ENCODE measurements around the gene USP10.

USP10 gene

GRCh38 chr16:84732674-84733352, 33.0 kb downstream of the USP10 start:
- no peak overlapping the region for H3K4me3 ChIP-seq (ENCODE audit: low read depth, low read length)
- no peak for TF ChIP-seq CTCF (IDR thresholded peaks at IDR 0.05; ENCODE audit: insufficient read depth, low read length, missing control alignments)
- DNase-seq (ENCODE audit: low read depth, low spot score) = no peak
- ChIA-PET CTCF (interaction anchor here (0.9 to 34.5 kb wide), 6 partner anchors 14 to 238 kb away, joined by 3 to 665 read pairs (median 11); partner anchors contain the start of gene COTL1), POLR2A (no interaction called here)

GRCh38 chr16:84735849-84736586, 36.2 kb downstream of the USP10 start:
- no peak for TF ChIP-seq CTCF (IDR thresholded peaks at IDR 0.05; ENCODE audit: insufficient read depth, low read length, missing control alignments)
- POLR2A ChIA-PET = no interaction called here
- CTCF ChIA-PET = interaction anchor here (0.7 to 34.5 kb wide), 13 partner anchors 10 to 234 kb away, joined by 3 to 665 read pairs (median 8); no protein-coding TSS in a partner anchor
- DNase-seq (ENCODE audit: low read depth, low spot score) = no peak
- H3K4me3 ChIP-seq (ENCODE audit: low read depth, low read length) = no peak overlapping the region

GRCh38 chr16:84737192-84738011, 37.6 kb downstream of the USP10 start:
- TF ChIP-seq CTCF (IDR thresholded peaks at IDR 0.05; ENCODE audit: insufficient read depth, low read length, missing control alignments) = no peak
- DNase-seq (ENCODE audit: low read depth, low spot score) = no peak
- ChIA-PET POLR2A (no interaction called here), CTCF (interaction anchor here (0.8 to 34.5 kb wide), 31 partner anchors 10 to 273 kb away, joined by 3 to 665 read pairs (median 9); partner anchors contain the start of gene KLHL36)
- H3K4me3 ChIP-seq (ENCODE audit: low read depth, low read length) = no peak overlapping the region

- DNase-seq (ENCODE audit: low read depth, low spot score) = no peak
Measured at GRCh38 chr16:84738255-84739038, 38.6 kb downstream of the USP10 start.

More at GRCh38 chr16:84738255-84739038, 38.6 kb downstream of the USP10 start:
- ChIA-PET POLR2A (interaction anchor here (0.6 to 0.7 kb wide), 2 partner anchors 15 to 235 kb away, joined by 3 read pairs; no protein-coding TSS in a partner anchor), CTCF (interaction anchor here (0.6 to 34.5 kb wide), 48 partner anchors 9 to 272 kb away, joined by 3 to 665 read pairs (median 6); partner anchors contain the start of gene KLHL36)
- no peak overlapping the region for H3K4me3 ChIP-seq (ENCODE audit: low read depth, low read length)
- peak; percentile 82 for TF ChIP-seq CTCF (IDR thresholded peaks at IDR 0.05; ENCODE audit: insufficient read depth, low read length, missing control alignments)

Data from AG04449 (cell line).